ENCODE measurements around the gene PDE6G.
"Not testable (repeated sequence)": the region's sequence is repeated elsewhere in the genome, so short reads cannot be mapped to it uniquely, and the experiment has no call there.

PDE6G gene

DNA sequence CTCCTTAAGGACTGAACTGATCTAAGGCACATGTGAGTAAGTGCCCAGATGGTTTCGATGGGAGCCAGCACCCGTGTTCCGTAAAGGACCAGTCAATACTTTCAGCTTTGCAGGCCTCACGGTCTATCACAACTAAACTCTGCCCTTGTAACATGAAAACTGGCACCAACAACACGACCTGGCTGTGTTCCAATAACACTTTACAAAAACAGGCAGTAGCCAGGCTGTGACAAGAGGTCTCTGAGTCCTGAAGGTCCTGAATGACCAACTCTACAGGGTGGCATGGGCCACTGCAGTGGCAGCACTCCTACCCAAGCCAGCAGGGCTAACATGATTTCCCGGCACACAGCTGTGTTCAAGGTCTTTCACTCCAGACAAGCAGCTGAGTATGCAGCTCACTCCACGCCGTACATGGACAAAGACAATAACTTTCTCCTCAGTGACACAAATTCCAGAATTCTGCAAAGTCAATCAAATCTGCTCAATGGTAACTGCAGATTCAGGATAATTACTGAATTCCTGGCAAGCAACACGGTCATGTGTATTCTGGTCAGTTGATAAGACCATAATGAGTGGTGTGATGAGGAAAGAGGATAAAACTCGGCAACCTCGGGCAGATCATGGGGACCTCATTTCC lies 34.7 kb downstream of the PDE6G start:
- DNase-seq = no peak

DNA sequence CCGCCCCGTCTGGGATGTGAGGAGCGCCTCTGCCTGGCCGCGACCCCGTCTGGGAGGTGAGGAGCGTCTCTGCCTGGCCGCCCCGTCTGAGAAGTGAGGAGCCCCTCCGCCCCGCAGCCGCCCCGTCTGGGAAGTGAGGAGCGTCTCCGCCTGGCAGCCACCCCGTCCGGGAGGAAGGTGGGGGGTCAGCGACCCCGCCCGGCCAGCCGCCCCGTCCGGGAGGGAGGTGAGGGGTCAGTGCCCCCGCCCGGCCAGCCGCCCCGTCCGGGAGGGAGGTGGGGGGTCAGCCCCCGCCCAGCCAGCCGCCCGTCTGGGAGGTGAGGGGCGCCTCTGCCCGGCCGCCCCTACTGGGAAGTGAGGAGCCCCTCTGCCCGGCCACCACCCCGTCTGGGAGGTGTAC lies 38.0 kb downstream of the PDE6G start:
- DNase-seq = not testable (repeated sequence)

DNA sequence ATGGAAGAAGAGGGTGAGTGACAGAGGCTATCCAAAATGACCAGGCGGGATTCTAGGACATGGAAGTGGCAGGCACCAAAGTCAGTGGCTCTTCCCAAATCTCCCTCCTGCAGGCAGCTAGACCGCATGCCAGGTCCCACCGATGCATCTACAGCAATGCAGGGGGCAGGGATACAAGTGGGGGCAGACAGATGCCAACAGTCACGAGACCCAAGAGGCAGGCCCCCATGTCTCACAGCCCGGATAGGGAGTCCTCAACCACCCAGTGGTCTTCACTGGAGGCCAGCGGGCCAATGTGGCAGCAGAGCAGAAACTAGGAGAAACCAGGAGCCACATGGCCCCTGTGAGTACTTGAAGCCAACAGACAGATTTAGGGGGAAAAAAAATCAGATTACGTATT lies 39.5 kb downstream of the PDE6G start:
- no peak for DNase-seq

DNA sequence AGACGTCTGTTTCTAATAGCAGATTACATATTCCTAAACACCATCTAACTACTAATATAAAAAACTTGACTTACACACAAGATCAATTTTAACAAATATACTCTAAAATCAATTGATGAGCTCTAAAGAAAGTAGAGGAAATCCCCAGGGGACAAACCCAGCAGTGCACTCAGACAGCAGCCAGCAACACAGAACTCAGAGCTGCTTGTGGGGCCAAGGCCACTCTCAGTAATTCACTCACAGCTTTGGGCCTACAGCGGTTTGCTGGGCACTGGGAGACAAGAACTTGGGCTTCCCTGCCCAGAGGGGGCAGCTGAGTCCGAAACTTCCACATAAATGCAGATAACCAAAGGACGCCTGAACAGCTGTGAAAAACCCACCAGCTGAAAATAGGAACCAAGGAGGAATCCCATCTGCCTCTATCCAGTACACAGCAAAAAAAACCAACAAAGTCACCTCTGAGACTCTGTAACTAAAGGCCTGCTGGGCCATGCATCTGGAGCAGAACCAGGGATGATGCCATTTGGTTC lies 40.9 kb downstream of the PDE6G start:
- no peak for DNase-seq

DNA sequence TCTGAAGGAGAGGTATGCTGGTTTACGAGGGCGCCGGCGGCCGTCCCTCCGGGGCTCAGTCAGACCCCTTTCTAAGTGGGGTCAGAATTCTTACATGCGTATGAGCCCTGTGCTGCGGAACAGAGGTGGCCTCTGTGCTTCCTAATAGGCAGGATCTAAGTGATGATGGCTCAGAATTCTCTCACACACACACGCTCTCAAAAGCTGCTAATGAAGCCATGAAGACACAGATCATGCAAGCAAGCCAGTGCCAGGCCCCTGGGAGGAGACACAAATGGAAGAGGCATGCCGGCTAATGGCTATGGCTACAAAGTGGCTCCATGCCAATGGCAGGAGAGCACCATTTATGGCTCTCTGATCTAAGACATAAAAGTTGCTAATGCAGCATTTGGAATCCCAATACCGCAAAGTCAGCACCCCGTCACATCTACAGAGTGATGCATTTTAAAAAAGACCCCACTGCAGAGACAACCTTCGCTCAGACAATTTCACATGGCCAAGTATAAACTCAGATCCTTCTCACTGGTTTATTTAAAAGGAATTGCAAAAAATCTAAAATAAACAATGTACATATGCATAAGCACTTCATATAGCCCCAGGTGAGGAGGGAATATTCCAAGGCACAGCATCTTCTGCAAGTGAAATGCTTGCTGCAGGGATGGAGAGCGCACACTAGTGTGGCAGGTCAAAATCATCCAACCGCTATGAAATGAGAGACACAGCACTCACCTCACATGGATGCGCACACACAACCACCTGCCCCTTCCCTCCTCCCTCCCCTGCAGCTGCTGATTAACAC lies 44.0 kb downstream of the PDE6G start:
- DNase-seq = no peak

DNA sequence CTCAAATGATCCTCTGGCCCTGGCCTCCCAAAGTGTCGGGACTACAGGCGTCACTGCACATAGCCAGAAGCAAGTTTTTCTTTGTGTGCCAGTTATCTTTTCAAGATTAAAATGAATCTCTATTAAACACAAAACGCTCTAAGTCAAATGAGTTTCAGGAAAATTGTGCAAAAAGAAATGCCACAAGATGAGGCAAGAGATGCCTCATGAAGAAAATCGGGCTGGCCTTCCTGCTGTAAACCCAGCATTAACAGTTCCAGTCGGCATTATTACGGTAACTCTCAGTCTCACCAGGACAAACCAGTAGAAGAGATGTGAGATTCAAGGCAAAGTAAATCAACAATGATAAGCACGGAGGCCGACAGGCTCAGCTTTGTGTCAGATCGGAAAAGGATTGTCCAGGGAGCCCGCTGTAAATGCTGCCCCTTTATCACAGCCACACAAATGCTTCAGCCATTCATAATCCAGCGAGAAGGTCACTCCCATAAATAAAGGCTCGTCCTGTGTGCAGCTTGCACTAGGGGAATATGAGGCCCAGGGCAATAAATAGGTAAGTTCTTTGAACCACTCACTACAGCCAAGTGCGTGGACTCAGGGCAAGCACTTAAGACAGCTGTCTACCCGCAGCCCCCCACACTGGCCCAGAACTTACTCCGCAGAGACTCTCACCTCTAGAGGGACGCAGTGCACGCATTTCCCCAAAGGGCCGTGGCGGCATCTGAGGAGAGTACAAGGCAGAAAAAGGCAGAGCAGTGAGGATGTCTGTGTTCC lies 46.6 kb downstream of the PDE6G start:
- no peak for DNase-seq

DNA sequence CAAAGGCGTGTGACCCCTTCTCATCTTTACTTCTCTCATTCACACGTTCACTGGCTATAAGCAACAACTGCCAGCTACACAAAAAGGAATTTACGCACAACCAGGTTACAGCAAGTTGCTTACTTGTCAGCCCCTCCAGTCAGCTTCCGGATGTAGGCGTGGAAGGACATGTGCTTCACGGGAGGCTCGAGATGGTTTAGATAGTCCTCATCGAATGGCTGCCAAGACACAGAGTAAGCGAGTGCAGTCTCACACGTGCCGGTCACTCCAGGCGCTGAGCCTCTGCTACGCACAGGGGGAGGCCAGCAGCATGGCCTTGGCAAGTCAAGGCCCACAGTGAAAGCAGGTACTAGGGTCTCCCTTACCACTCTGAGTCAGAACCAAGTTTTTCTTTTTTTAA lies 47.7 kb downstream of the PDE6G start:
- DNase-seq = no peak

DNA sequence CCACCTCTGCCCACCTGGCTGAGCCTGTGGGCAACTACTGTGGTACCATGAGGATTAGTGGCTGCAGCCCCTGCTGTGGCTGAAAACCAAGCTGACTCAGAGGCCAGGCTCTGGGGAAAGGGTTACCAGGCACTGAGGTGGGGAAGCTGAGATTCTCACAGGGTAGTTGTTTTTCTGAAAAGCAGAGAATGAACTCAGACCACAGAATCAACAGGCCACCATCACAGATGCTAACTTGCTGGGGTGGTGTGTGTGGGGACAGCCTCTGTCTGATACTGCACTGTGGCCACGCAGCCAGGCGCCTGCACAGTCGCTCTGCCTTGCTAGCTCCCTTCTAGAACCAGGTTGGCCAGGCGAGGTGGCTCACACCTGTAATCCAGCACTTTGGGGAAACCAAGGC lies 48.3 kb downstream of the PDE6G start:
- no peak for DNase-seq

DNA sequence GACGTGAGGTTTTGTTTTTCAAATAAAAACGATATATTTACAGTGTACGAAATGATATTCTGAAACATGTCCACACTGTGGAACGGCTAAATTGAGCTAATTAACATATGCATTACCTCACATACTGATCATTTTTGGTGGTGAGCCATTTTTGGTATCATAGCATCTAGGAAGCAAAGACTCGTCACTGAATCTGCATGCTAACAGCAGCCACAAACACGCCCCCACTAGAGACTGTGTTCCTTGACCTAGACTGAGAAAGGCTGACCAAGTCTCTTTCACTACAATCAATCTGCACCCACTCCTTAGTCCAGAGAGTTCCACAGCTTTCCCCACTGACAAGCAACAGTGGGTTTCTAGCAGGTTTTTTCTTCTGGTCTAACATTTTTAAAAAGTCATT lies 48.9 kb downstream of the PDE6G start:
- no peak for DNase-seq

DNA sequence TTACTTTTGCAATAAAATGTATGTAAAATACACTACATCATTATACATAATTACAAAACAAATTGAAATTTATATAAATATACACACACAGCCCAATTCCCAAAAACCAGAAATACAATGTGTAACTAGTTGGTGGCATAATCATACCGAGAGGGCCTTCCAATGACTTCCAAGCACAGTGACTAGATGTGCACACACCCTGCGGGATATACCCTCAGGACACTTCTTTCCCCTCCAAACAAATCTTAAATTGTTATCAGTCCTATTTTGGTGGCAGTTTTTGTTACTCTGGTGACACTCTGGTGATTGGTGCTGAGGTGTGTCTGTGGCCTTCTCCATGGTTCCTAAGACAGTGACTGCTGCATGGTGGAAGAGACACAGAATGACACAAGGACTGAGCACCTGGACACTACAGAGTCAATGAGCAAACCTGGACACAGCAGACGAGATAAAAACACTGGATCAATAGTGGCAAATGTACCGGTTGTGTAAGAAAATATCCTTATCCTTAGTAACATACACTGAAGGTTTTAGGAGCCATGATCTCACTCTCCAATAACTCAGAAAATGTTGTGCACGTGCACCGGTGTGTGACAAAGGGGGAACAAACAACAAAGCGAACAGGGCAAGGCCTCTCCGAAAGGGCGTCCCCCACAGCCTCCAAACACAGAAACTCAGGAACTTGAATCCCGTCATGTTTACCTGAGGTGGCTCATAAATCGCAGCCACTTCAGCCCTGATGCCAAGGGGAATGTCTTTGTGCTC lies 52.3 kb downstream of the PDE6G start:
- DNase-seq = no peak

DNA sequence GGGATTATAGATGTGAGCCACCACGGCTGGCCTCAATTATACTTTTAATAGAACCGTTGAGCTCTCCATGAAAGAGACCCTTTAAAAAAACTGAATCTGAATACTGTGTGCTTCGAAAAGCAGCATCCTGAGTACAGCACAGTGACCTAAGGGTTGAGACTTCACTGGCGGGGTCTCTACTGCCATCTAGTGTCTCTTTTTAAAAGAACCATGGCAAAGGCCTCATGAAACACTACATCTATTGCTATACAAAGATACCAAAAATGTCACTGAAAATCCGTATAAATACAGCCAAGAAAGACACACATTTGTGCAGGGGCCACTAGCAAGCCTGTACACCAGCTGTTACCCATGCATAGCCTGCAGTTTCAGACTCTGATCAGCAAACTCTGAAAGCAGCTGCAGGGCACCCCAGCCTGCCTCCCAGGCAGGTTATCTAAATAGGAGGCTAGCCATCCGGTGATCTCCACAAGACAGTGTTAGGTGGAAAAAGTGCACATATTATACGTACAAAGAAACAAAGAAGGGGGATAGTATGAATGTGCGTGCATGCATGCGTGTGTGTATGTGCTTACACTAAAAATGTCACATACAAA lies 54.7 kb downstream of the PDE6G start:
- peak; percentile 73 for DNase-seq
